HFFc6 (cell line): ENCODE measurements around the gene CABLES1. TPM values are rescaled to one million over a fixed set of nuclear protein-coding genes. Genes with fewer than 3 reads are reported as not detected.

Experiments used
- DNase-seq: peaks from one replicate; pipeline ENCODE4 v3.0.0-alpha.2; 2018
- H3K27ac Mint-ChIP-seq: 2 replicates; pipeline ENCODE4 v1.8.0; 2020; ENCODE audit warnings: mild to moderate bottlenecking, mixed read lengths
- H3K27me3 Mint-ChIP-seq: 2 replicates; pipeline ENCODE4 v1.8.0; 2021; ENCODE audit warnings: mild to moderate bottlenecking, moderate library complexity, mixed read lengths; ENCODE audit not compliant: insufficient read depth
- H3K36me3 Mint-ChIP-seq: 2 replicates; pipeline ENCODE4 v1.8.0; 2021; ENCODE audit warnings: low read depth, mixed read lengths
- H3K4me1 Mint-ChIP-seq: 2 replicates; pipeline ENCODE4 v1.8.0; 2020; ENCODE audit warnings: low read depth, mixed read lengths
- H3K4me3 Mint-ChIP-seq: 2 replicates; pipeline ENCODE4 v1.8.0; 2020; ENCODE audit warnings: mild to moderate bottlenecking, moderate library complexity, mixed read lengths
- H3K9me3 Mint-ChIP-seq: 2 replicates; pipeline ENCODE4 v1.8.0; 2020; ENCODE audit warnings: mild to moderate bottlenecking, mixed read lengths
- total RNA-seq, 6 experiments: library from RNA; stranded (reverse); fragmentation: NEBNext Ultra II Directional; extraction: Animal tissue kit (Norgen Biotek cat#: 25700); gene quantifications; 2 replicates in 1 of 6; 3 replicates in 5 of 6; pipeline ENCODE4 v1.2.3, GENCODE V29; 2021
- TF ChIP-seq, protein P1 (sequence below): fragments of 200-600 bp; sonication (generic); IDR thresholded peaks from 2 replicates; pipeline ENCODE4 v1.5.0; 2021; ENCODE audit warnings: antibody characterized with exemption, mild to moderate bottlenecking

Gene CABLES1
- total RNA-seq, 6 experiments from 2014 or later: 6.2 to 9.3 (median 8.5) TPM

DNA sequence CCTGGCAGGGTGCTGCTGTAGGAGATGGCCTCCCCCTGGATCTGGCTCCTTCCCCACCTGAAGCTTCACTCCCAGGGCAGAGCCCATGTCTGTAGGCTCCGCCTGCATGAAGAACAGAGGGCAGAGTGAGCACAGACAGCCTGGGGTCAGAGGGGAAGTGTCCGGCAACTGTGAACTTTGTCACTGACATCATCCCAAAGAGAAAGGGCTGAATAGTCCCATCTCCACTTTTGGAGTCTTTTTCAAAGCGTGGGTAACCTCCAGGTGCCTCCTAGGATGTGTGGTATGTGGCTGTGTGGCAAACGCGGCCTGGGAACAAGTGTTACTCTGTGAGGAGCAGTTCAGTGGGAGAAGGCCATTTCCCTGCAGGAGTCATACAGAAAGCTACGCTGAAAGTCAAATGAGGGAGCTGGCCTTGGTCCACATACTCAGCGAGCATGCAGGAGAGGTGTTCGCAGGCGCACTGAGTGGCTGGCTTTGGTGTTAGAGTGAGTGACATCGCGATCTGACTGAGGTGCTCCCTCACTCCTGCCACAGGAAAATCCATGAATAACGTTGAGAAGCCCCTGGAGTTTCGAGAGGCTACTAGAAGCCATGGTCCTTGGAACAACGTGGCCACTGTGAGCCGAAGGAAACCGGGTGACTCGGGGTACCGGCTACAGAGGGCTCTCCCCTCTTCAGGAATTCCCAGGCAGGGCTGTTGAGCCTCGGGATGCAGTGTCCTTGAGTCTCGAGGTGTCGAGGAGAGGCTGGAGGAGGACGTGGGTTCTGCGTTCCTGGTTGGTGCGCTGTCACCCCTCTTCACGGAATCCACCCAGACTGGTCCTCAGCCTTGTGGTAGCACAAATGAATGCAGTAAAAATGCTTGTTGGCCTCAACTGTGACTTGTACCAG, 54.7 kb downstream of the CABLES1 start:
- H3K27ac Mint-ChIP-seq: no peak overlapping the region
- peaks cover 3% of the 10 kb centered on the region for H3K27me3 Mint-ChIP-seq
- no peaks in the 10 kb centered on the region for H3K36me3 Mint-ChIP-seq

DNA sequence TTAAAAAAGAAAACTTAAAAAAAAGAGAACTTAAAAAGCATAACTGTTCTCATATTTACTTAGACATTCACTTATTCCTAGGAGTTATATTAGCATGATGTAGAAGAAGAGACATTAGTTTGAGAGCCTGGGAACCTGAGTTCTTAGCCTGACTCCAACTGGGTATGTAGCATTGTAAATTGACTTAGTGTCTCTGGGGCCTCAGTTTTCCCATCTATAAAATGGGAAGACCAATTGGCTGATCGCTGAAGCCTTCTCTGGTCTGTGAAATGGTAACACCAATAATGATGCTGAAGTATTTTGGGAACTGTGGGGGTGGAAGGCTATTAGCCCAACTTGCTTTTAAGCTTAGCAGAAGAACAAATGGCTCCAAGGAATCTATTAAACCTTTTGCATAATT, 55.9 kb downstream of the CABLES1 start:
- peaks cover 3% of the 10 kb centered on the region for H3K27me3 Mint-ChIP-seq
- no peak for DNase-seq
- TF ChIP-seq, protein P1, sequence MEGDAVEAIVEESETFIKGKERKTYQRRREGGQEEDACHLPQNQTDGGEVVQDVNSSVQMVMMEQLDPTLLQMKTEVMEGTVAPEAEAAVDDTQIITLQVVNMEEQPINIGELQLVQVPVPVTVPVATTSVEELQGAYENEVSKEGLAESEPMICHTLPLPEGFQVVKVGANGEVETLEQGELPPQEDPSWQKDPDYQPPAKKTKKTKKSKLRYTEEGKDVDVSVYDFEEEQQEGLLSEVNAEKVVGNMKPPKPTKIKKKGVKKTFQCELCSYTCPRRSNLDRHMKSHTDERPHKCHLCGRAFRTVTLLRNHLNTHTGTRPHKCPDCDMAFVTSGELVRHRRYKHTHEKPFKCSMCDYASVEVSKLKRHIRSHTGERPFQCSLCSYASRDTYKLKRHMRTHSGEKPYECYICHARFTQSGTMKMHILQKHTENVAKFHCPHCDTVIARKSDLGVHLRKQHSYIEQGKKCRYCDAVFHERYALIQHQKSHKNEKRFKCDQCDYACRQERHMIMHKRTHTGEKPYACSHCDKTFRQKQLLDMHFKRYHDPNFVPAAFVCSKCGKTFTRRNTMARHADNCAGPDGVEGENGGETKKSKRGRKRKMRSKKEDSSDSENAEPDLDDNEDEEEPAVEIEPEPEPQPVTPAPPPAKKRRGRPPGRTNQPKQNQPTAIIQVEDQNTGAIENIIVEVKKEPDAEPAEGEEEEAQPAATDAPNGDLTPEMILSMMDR: no peak
- no peak overlapping the region for H3K4me3 Mint-ChIP-seq
- peaks cover 32% of the 10 kb centered on the region for H3K4me1 Mint-ChIP-seq
- H3K9me3 Mint-ChIP-seq: no peaks in the 10 kb centered on the region
- no peaks in the 10 kb centered on the region for H3K36me3 Mint-ChIP-seq
- no peak overlapping the region for H3K27ac Mint-ChIP-seq

More for the DNA sequence above, 54.7 kb downstream of the CABLES1 start:
- TF ChIP-seq, protein P1: no peak
- Mint-ChIP-seq H3K9me3 (no peaks in the 10 kb centered on the region), H3K4me3 (no peak overlapping the region), H3K4me1 (peaks cover 32% of the 10 kb centered on the region)
- DNase-seq: no peak

DNA sequence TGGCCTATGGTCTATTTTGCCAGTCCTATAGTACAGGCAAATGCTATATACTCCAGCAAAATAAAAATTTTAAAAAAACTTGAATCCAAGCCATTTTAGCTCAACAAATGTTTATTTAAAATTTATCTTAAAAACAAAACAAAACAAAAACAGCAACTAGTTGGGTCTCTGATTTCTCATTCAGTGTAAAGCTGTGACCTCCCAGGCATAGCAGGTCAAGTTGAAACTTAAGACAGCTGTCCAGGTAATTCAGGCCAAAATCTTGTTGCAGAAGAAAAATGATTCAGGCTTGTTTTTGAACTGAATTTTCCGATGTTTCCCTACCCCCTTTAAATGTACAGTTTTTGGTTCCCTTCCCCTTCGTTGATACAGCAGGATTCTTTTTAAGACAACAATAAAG, 58.5 kb downstream of the CABLES1 start:
- peaks cover 14% of the 10 kb centered on the region; the same call in 1 of the 2 replicates for H3K36me3 Mint-ChIP-seq
- peak overlapping the region; percentile 31 for H3K27ac Mint-ChIP-seq
- TF ChIP-seq, protein P1: no peak
- DNase-seq: no peak
- peaks cover 43% of the 10 kb centered on the region for H3K4me1 Mint-ChIP-seq
- H3K27me3 Mint-ChIP-seq: peaks cover 3% of the 10 kb centered on the region
- H3K9me3 Mint-ChIP-seq: no peaks in the 10 kb centered on the region
- peak overlapping the region; percentile 67; the same call in 1 of the 2 replicates for H3K4me3 Mint-ChIP-seq

DNA sequence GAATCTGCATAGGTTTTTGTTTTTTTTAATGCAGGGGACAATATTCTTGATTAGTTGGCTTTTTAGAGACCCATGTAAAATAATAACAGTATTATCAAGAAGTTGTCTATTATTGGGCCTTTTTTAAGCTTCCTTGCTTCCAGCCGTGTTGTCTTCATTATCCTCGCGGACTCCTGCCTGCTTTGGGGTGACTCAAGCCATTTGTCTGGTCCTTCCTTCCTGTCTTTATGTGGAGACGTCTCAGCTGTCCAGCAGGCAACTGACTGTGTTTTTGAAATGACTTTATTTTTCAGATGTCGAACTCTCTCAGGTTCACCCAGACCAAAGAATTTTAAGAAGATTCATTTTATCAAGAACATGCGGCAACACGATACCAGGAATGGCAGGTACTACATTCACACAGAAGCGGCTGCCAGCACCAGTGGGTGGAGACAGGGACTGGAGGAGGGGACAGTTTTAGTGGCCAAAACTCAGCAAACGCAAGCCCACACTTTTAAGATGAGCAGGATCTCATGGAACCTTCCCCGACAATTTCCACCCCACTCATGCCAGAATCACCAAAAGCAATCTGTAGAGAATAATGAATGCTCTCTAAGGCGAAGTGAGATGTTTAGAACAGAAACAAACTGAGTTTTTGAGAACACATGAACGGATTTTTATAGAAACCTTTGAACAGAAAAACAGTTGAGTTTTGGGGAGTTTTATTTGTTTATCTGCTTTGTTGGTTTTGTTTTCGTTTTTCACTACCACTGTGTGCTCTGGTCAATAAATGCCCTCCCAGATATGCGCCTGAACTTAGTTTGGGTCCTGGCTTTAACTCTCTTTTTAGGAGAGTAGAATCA, 59.1 kb downstream of the CABLES1 start:
- Mint-ChIP-seq H3K27ac (peak overlapping the region; percentile 31), H3K4me1 (peaks cover 43% of the 10 kb centered on the region), H3K36me3 (peaks cover 14% of the 10 kb centered on the region; the same call in 1 of the 2 replicates), H3K27me3 (peaks cover 3% of the 10 kb centered on the region), H3K4me3 (peak overlapping the region; percentile 67; the same call in 1 of the 2 replicates), H3K9me3 (no peaks in the 10 kb centered on the region)
- TF ChIP-seq, protein P1: no peak
- no peak for DNase-seq
